Thoracic aorta (tissue), 2 donors: Measurements from ENCODE around the gene CLEC6A. TPM values are rescaled to one million over a fixed set of nuclear protein-coding genes. Genes with fewer than 3 reads are reported as not detected.

ENCODE experiments used
- ATAC-seq: fragments of 150-250 bp; one replicate; pipeline ENCODE4 v1.8.0; 2017; ENCODE audit warnings: low read depth; ENCODE audit not compliant: insufficient number of reproducible peaks, low FRiP score
- DNase-seq: peaks from one replicate; pipeline ENCODE4 v3.0.0-alpha.2; 2020; ENCODE audit warnings: low spot score
- H3K27ac ChIP-seq, 2 donors: fragments of 200-600 bp; sonication (generic); 1 replicate in 1 of 2; 2 replicates in 1 of 2; pipeline ENCODE4 v1.5.1; 2016; ENCODE audit warnings: mild to moderate bottlenecking in 2 of 2, moderate library complexity in 2 of 2
- H3K27me3 ChIP-seq: fragments of 200-600 bp; sonication (generic); replicated peaks from 2 replicates; pipeline ENCODE4 v1.6.0; 2016; ENCODE audit warnings: mild to moderate bottlenecking; ENCODE audit not compliant: insufficient read depth
- H3K36me3 ChIP-seq: fragments of 200-600 bp; sonication (generic); one replicate; pipeline ENCODE4 v1.5.1; 2016
- H3K4me1 ChIP-seq, 2 donors: fragments of 200-600 bp; sonication (generic); 1 replicate in 1 of 2; 2 replicates in 1 of 2; pipeline versions ENCODE4 v1.5.1 to v1.6.0; 2016; ENCODE audit warnings: low read depth in 2 of 2, mild to moderate bottlenecking in 1 of 2; ENCODE audit not compliant: control insufficient read depth in 1 of 2
- H3K4me3 ChIP-seq: fragments of 200-600 bp; sonication (generic); 2 replicates; pipeline ENCODE4 v1.5.1; 2016; ENCODE audit warnings: mild to moderate bottlenecking
- H3K9me3 ChIP-seq: fragments of 200-600 bp; sonication (generic); 2 replicates; pipeline ENCODE4 v1.5.1; 2016
- total RNA-seq, 2 donors: library from RNA; depleted of rRNA; stranded (reverse); fragments of >200 nt; gene quantifications; one replicate each; pipeline versions ENCODE4 v1.1.0 to v1.2.3, GENCODE V29; 2016
- TF ChIP-seq, protein P1 (sequence below): fragments of 200-600 bp; sonication (generic); IDR thresholded peaks from one replicate; pipeline ENCODE4 v1.5.1; 2019; ENCODE audit warnings: antibody characterized with exemption

Gene CLEC6A
- total RNA-seq, 2 donors from 2014 or later = not detected

DNA sequence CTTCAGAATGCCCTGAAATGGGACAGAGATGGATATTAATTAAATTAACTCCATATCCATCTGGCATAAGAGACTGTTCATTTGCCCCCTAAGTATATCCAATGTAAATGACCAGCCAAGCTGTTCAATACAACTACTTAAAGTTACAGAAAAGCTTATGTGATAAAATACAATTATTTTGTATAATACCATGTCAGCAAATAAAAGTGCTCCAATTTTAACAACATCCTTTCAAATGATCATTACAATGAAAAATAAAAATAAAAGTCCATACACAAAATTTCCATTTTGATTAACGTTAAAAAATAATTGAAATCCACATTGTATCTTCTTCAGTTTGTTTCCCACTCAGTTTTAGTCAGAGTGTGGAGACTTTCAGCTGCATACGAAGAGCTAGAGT is 5.7 kb downstream of the CLEC6A start:
- DNase-seq (no peak), ATAC-seq (no peak)
- Histone ChIP-seq H3K4me1 (no peaks in the 10 kb centered on the region), H3K9me3 (no peaks in the 10 kb centered on the region), H3K27me3 (no peaks in the 10 kb centered on the region), H3K27ac (no peak overlapping the region), H3K36me3 (no peaks in the 10 kb centered on the region), H3K4me3 (no peak overlapping the region)
- TF ChIP-seq, protein P1, sequence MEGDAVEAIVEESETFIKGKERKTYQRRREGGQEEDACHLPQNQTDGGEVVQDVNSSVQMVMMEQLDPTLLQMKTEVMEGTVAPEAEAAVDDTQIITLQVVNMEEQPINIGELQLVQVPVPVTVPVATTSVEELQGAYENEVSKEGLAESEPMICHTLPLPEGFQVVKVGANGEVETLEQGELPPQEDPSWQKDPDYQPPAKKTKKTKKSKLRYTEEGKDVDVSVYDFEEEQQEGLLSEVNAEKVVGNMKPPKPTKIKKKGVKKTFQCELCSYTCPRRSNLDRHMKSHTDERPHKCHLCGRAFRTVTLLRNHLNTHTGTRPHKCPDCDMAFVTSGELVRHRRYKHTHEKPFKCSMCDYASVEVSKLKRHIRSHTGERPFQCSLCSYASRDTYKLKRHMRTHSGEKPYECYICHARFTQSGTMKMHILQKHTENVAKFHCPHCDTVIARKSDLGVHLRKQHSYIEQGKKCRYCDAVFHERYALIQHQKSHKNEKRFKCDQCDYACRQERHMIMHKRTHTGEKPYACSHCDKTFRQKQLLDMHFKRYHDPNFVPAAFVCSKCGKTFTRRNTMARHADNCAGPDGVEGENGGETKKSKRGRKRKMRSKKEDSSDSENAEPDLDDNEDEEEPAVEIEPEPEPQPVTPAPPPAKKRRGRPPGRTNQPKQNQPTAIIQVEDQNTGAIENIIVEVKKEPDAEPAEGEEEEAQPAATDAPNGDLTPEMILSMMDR = no peak

DNA sequence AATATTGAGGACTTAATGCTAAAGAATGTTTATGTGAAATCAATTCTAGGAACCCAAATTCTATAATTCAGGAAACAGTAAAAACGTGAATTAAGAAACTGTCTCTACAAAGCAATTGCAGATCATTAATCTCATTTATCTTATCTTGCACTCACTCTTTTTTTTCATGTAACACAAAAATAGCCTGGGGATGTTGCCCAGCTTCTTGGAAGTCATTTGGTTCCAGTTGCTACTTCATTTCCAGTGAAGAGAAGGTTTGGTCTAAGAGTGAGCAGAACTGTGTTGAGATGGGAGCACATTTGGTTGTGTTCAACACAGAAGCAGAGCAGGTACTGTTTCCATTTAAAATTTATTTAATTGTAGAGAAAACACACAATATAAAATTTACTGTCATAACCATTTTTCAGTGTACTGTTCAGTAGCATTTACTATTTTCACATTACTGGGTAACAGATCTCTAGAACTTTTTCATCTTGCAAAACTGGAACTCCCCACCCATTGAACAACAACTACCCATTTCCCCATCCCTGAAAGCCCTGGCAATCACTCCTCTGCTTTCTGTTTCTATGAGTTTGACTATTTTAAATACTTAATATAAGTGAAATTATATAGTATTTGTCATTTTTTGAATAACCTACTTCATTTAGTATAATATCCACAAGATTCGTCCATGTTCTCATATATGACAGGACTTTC is 9.7 kb downstream of the CLEC6A start:
- no peaks in the 10 kb centered on the region for H3K36me3 ChIP-seq
- no peaks in the 10 kb centered on the region for H3K4me1 ChIP-seq
- H3K27ac ChIP-seq = no peak overlapping the region
- TF ChIP-seq, protein P1 = no peak
- H3K9me3 ChIP-seq = no peaks in the 10 kb centered on the region
- ATAC-seq (no peak), DNase-seq (no peak)
- no peak overlapping the region for H3K4me3 ChIP-seq
- no peaks in the 10 kb centered on the region for H3K27me3 ChIP-seq

DNA sequence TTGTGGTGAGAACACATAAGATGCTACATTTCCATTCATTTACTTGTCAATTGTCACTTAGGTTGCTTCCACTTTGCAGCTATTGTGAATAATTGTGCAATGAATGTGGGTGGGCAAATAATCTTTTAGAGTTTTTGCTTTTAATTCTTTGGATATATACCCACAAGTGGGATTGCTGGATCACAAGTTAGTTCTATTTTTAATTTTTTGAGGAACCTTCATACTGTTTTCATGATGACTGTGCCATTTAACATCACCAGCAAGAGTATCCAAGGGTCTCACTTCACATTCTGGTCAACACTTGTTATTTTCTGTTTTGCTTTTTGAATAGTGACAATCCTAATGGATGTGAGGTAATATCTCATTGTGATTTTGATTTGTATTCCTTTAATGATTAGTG is 10.5 kb downstream of the CLEC6A start:
- Histone ChIP-seq H3K27me3 (no peaks in the 10 kb centered on the region), H3K36me3 (no peaks in the 10 kb centered on the region), H3K9me3 (no peaks in the 10 kb centered on the region), H3K4me1 (no peaks in the 10 kb centered on the region), H3K4me3 (no peak overlapping the region), H3K27ac (no peak overlapping the region)
- TF ChIP-seq, protein P1 = no peak
- DNase-seq (no peak), ATAC-seq (no peak)

- no peak overlapping the region for H3K4me3 ChIP-seq
- no peak for ATAC-seq
- TF ChIP-seq, protein P1 = no peak
Measured at GRCh38 chr12:8471090-8471489, 15.3 kb downstream of the CLEC6A start.

DNA sequence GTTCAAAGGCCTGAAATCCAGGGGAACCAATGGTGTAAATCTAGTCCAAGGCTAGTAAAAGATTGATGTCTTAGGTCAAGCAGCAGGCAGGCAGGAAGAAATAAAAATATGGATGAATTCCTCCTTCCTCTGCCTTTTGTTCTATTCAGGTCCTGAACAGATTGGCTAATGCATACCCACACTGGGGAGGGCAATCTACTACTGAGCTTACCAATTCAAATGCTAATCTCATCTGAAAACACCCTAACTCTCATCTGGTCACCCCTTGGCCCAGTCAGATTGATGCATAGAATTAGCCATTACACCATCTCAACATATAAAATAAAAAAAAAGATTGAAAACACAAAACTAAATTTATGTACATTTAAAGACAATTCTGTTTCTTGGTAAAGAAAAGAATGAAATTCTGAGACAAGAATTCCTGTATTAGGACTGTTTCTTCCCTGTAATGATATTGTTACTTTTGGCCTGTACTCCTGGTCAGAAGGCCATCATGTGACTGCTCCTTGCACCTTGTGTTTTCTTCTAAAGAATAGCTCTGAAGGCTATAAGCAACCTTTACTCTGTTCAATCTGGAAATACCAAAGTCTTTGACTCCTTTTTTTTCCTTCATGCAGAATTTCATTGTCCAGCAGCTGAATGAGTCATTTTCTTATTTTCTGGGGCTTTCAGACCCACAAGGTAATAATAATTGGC is 19.9 kb downstream of the CLEC6A start:
- H3K9me3 ChIP-seq = no peaks in the 10 kb centered on the region
- DNase-seq = no peak
- H3K36me3 ChIP-seq = no peaks in the 10 kb centered on the region
- no peak overlapping the region for H3K4me3 ChIP-seq
- no peaks in the 10 kb centered on the region for H3K4me1 ChIP-seq
- H3K27me3 ChIP-seq = no peaks in the 10 kb centered on the region
- no peak overlapping the region for H3K27ac ChIP-seq
- TF ChIP-seq, protein P1 = no peak
- no peak for ATAC-seq

More at GRCh38 chr12:8471090-8471489, 15.3 kb downstream of the CLEC6A start:
- H3K27ac ChIP-seq = no peak overlapping the region
- no peak for DNase-seq
- no peaks in the 10 kb centered on the region for H3K9me3 ChIP-seq
- H3K4me1 ChIP-seq = no peaks in the 10 kb centered on the region
- no peaks in the 10 kb centered on the region for H3K36me3 ChIP-seq
- no peaks in the 10 kb centered on the region for H3K27me3 ChIP-seq
